CD14-positive monocyte (primary cell): ENCODE results near the gene TACC2. TPM values are rescaled to one million over a fixed set of nuclear protein-coding genes. Genes with fewer than 3 reads are reported as not detected.

ENCODE experiments used
- DNase-seq, 3 donors: peaks; one replicate each; pipeline ENCODE4 v3.0.0-alpha.2; 2011 to 2022
- H2AFZ ChIP-seq: 2 replicates; pipeline ENCODE4 v1.6.0; 2012; ENCODE audit warnings: mild to moderate bottlenecking, low read depth, low read length, inconsistent platforms; ENCODE audit not compliant: insufficient read depth, poor library complexity, severe bottlenecking
- H3K27ac ChIP-seq, 2 donors: 1 replicate in 1 of 2; 2 replicates in 1 of 2; pipeline ENCODE4 v1.5.1; 2012 to 2013; ENCODE audit warnings: low read length in 2 of 2, control low read depth in 1 of 2, inconsistent platforms in 1 of 2, low read depth in 1 of 2, mild to moderate bottlenecking in 1 of 2
- H3K27me3 ChIP-seq, 2 donors: one replicate each; pipeline versions ENCODE4 v1.6.0 to v1.6.1; 2011 to 2013; ENCODE audit warnings: low read length in 2 of 2; ENCODE audit not compliant: control insufficient read depth in 2 of 2, insufficient read depth in 2 of 2
- H3K36me3 ChIP-seq, 2 donors: replicated peaks in 1 of 2; 1 replicate in 1 of 2; 2 replicates in 1 of 2; pipeline versions ENCODE4 v1.5.1 to v1.6.1; 2012 to 2013; ENCODE audit warnings: low read length in 2 of 2, control low read depth in 1 of 2, inconsistent platforms in 1 of 2, mild to moderate bottlenecking in 1 of 2; ENCODE audit not compliant: insufficient read depth in 2 of 2, control insufficient read depth in 1 of 2
- H3K4me1 ChIP-seq, 2 donors: 1 replicate in 1 of 2; 2 replicates in 1 of 2; pipeline versions ENCODE4 v1.5.1 to v1.6.1; 2012 to 2013; ENCODE audit warnings: low read length in 2 of 2, control low read depth in 1 of 2, inconsistent platforms in 1 of 2, mild to moderate bottlenecking in 1 of 2, moderate library complexity in 1 of 2; ENCODE audit not compliant: insufficient read depth in 2 of 2, control insufficient read depth in 1 of 2
- H3K4me2 ChIP-seq: replicated peaks from 2 replicates; pipeline ENCODE3; 2012; ENCODE audit warnings: low read length, moderate library complexity, mild to moderate bottlenecking; ENCODE audit not compliant: poor library complexity, severe bottlenecking; ENCODE audit errors: extremely low read depth
- H3K4me3 ChIP-seq, 3 experiments: fragments of 200-600 bp in 1 of 3; sonication (generic) in 1 of 3; replicated peaks in 1 of 3; 1 replicate in 2 of 3; 2 replicates in 1 of 3; pipeline ENCODE4 v1.5.1; 2011 to 2013; ENCODE audit warnings: low read length in 3 of 3, mild to moderate bottlenecking in 3 of 3, control low read depth in 2 of 3, low read depth in 2 of 3, inconsistent platforms in 1 of 3, moderate library complexity in 1 of 3
- H3K79me2 ChIP-seq: 2 replicates; pipeline ENCODE4 v1.6.0; 2012; ENCODE audit warnings: mild to moderate bottlenecking, control low read depth, inconsistent platforms, low read length, moderate library complexity; ENCODE audit not compliant: insufficient read depth
- H3K9ac ChIP-seq: 2 replicates; pipeline ENCODE4 v1.6.0; 2017; ENCODE audit warnings: low read length, mild to moderate bottlenecking; ENCODE audit not compliant: insufficient read depth, poor library complexity, severe bottlenecking
- H3K9me3 ChIP-seq, 2 donors: replicated peaks in 1 of 2; 1 replicate in 1 of 2; 2 replicates in 1 of 2; pipeline versions ENCODE4 v1.5.1 to v1.6.1; 2012 to 2013; ENCODE audit warnings: low read length in 2 of 2, control low read depth in 1 of 2; ENCODE audit not compliant: control insufficient read depth in 1 of 2, insufficient read depth in 1 of 2
- H4K20me1 ChIP-seq: 2 replicates; pipeline ENCODE4 v1.6.0; 2012; ENCODE audit warnings: mild to moderate bottlenecking, low read length, control low read depth, moderate library complexity; ENCODE audit not compliant: insufficient read depth
- H3K27ac Mint-ChIP-seq, 7 donors: one replicate each; pipeline ENCODE4 v1.8.0; 2020; ENCODE audit warnings: mild to moderate bottlenecking in 7 of 7, mixed read lengths in 7 of 7, moderate library complexity in 6 of 7, inconsistent platforms in 2 of 7
- H3K27me3 Mint-ChIP-seq, 3 donors: one replicate each; pipeline ENCODE4 v1.8.0; 2021 to 2022; ENCODE audit warnings: low read depth in 3 of 3, mild to moderate bottlenecking in 3 of 3, mixed read lengths in 3 of 3, moderate library complexity in 3 of 3, inconsistent platforms in 1 of 3
- H3K36me3 Mint-ChIP-seq, 2 donors: one replicate each; pipeline ENCODE4 v1.8.0; 2020; ENCODE audit warnings: mixed read lengths in 2 of 2, inconsistent platforms in 1 of 2, mild to moderate bottlenecking in 1 of 2
- H3K4me1 Mint-ChIP-seq: one replicate; pipeline ENCODE4 v1.8.0; 2020; ENCODE audit warnings: mild to moderate bottlenecking, mixed read lengths
- H3K4me3 Mint-ChIP-seq, 2 donors: one replicate each; pipeline ENCODE4 v1.8.0; 2020; ENCODE audit warnings: mild to moderate bottlenecking in 2 of 2, mixed read lengths in 2 of 2, moderate library complexity in 1 of 2
- H3K9me3 Mint-ChIP-seq, 7 donors: one replicate each; pipeline ENCODE4 v1.8.0; 2020 to 2022; ENCODE audit warnings: mixed read lengths in 7 of 7, mild to moderate bottlenecking in 6 of 7, moderate library complexity in 6 of 7, inconsistent platforms in 2 of 7
- CTCF ChIP-seq: fragments of 200-600 bp; IDR thresholded peaks from one replicate; pipeline ENCODE4 v1.8.0; 2022; ENCODE audit warnings: antibody characterized with exemption, mild to moderate bottlenecking
- WGBS: methylation state at CpG from one replicate; pipeline ENCODE4 v1.1.5; 2013; ENCODE audit warnings: missing lambda C conversion rate; ENCODE audit not compliant: insufficient coverage; 5-methylcytosine and 5-hydroxymethylcytosine counted together
- intact Hi-C, 2 donors: fragments of 100-400 bp; cut with micrococcal nuclease; formaldehyde crosslinking; loops; one replicate each; pipeline versions ENCODE4 v1.15.0 to v1.15.1; 2023
- polyA plus RNA-seq, 3 donors: library from polyadenylated mRNA; depleted of rRNA in 1 of 3; unstranded in 2 of 3; stranded (reverse) in 1 of 3; fragments of 300-500 nt in 2 of 3; fragments of >200 nt in 1 of 3; fragmentation: Illumina TruSeq in 2 of 3; gene quantifications; 1 replicate in 2 of 3; 2 replicates in 1 of 3; pipeline ENCODE4 v1.2.3, GENCODE V29; 2012 to 2021

Gene TACC2
- polyA plus RNA-seq, 3 donors, result 0.03 TPM; not detected in 2

GRCh38 chr10:122040786-122041185 is 51.8 kb downstream of the TACC2 start:
- H3K79me2 ChIP-seq, result no peaks in the 10 kb centered on the region
- H3K27me3 ChIP-seq, result peaks cover 0 to 2% of the 10 kb centered on the region in 2 donors
- no peaks in the 10 kb centered on the region for H4K20me1 ChIP-seq
- DNase-seq, result no peak
- 81% methylated on average over 7 of the region's 8 CpGs for WGBS
- intact Hi-C loops, result no loop called here
- no peak overlapping the region for H3K4me3 ChIP-seq
- no peak overlapping the region for H2AFZ ChIP-seq
- no peaks in the 10 kb centered on the region for H3K4me1 ChIP-seq
- no peaks in the 10 kb centered on the region for H3K36me3 ChIP-seq
- H3K9me3 ChIP-seq, result no peaks in the 10 kb centered on the region
- no peaks in the 10 kb centered on the region for H3K4me1 Mint-ChIP-seq
- H3K27ac Mint-ChIP-seq, result no peak overlapping the region
- peaks cover 0 to 4% (median 2%) of the 10 kb centered on the region in 7 donors for H3K9me3 Mint-ChIP-seq
- H3K4me2 ChIP-seq, result no peak overlapping the region
- no peak for TF ChIP-seq CTCF
- peaks cover 4 to 9% (median 6%) of the 10 kb centered on the region in 3 donors for H3K27me3 Mint-ChIP-seq
- H3K27ac ChIP-seq, result no peak overlapping the region
- no peak overlapping the region for H3K9ac ChIP-seq
- no peak overlapping the region for H3K4me3 Mint-ChIP-seq
- H3K36me3 Mint-ChIP-seq, result no peaks in the 10 kb centered on the region

- H3K36me3 ChIP-seq, result no peaks in the 10 kb centered on the region
- no peak overlapping the region for H3K27ac ChIP-seq
- WGBS, result no CpG with 5 or more reads among the region's 1 CpG
- H3K4me3 Mint-ChIP-seq, result no peak overlapping the region
- peaks cover 0 to 3% (median 0%) of the 10 kb centered on the region in 7 donors for H3K9me3 Mint-ChIP-seq
- no peaks in the 10 kb centered on the region for H3K9me3 ChIP-seq
- TF ChIP-seq CTCF, result no peak
- H3K9ac ChIP-seq, result no peak overlapping the region
- H3K4me3 ChIP-seq, result no peak overlapping the region
- H3K4me1 ChIP-seq, result no peaks in the 10 kb centered on the region
- H3K27me3 ChIP-seq, result peaks cover 0 to 2% of the 10 kb centered on the region in 2 donors
- H3K79me2 ChIP-seq, result no peaks in the 10 kb centered on the region
- intact Hi-C loops, result no loop called here
- no peak overlapping the region for H2AFZ ChIP-seq
- H3K36me3 Mint-ChIP-seq, result no peaks in the 10 kb centered on the region
- peaks cover 2 to 10% (median 6%) of the 10 kb centered on the region in 3 donors for H3K27me3 Mint-ChIP-seq
- DNase-seq, result no peak
- H3K27ac Mint-ChIP-seq, result no peak overlapping the region
- H3K4me2 ChIP-seq, result no peak overlapping the region
- H4K20me1 ChIP-seq, result no peaks in the 10 kb centered on the region
- H3K4me1 Mint-ChIP-seq, result no peaks in the 10 kb centered on the region
These were observed 53.9 kb downstream of the TACC2 start for GRCh38 chr10:122042836-122043235.
